GM18873 (cell line): ENCODE results near the gene ZFHX3.
"Not testable (repeated sequence)": the region's sequence is repeated elsewhere in the genome, so short reads cannot be mapped to it uniquely, and the experiment has no call there.

Experiments
- ATAC-seq: cut with Tn5 transposase; IDR thresholded peaks from one replicate; pipeline ENCODE4 v1.9.1; 2021; ENCODE audit warnings: mild to moderate bottlenecking, moderate library complexity, moderate number of reproducible peaks; ENCODE audit not compliant: unreplicated experiment, low FRiP score

The ZFHX3 gene

DNA sequence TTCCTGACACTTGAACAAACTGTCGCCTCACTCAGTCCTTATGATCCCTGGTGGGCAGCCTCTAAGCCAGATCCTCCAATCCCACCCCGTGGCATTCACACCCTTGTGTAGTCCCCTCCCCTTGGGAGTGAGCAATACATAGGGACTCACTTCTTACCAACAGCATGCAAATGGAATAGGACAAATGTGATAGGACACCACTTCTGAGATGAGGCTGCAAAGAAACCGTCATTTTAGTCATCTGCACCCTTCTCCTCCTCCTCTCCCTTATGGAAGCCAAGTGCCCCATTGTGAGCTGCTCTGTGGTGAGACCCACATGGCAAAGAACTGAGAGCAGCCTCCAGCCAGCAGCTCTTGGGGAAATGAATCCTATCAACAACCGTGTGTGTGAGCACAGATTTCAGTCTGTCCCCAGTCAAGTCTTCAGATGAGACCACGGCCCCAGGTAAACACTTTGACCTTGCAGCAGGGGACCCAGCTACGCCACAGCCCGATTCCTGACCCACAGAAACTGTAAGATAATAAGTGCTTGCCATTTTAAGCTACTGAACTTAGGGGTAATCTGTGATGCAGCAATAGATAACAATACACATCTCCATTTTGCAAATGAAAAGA, 46.9 kb downstream of the ZFHX3 start:
- ATAC-seq = no peak

DNA sequence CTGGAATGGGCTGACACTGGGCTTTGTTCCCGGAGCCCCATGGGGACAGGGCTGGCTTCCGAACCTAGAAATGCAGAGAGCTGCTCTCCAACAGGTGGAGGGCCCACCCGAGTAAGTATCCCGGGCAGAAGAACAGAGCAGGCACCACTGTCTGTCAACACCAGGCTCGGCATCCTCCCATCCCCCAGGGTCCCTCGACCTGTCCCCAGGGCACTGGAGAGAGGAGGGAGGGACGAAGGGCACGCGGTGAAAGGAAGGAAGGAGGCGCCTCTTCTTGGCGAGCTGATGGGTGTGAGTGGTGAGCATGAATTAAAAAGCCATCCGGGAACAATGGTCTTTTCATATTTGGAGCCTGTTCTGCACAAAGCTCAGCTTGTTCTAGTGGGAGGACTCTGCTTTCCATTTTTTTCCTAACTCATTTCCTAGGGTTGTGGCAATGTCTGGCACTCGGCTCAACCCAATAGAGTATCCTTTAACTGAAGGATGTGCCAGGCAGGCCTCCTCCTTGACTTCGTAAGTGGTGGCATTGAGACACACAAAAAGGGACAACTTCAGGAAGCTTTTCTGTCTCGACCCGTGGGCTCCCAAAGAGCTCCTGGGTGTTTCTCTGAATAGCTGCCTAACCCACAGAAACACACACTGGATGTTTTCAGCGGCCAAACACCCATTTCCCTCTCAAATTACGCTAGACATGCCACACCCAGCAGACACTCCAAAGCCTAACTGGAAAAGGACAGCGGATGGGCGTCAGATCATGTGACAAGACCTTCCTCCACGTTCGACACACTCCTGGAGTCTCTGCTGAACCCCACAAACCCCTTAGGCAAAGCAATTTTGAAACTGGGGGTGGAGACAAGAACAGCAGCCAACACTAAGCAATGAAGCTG, 47.7 kb downstream of the ZFHX3 start:
- ATAC-seq = no peak

DNA sequence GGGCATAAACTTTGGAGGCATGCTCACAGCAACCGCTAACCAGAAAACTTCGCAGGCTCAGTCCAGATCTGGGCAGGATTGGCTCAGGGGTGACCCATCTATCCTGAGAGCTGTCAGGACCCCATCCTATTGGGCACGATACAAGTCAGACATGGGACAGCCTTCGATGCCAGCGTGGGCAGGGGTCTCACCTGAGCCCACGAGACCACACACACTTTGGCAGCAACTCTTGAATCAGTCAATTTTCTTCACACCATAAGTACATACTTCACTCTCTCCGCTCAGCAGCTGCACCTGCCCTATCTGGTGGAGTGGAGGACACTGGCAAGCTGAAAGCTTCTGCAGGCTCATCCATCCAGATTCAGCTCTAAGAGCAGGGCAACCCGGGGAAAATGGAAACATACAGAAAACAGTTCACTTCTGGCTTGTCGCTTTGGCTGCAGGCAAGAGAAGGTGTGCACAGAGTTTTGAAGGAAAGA, 48.3 kb downstream of the ZFHX3 start:
- ATAC-seq = no peak

DNA sequence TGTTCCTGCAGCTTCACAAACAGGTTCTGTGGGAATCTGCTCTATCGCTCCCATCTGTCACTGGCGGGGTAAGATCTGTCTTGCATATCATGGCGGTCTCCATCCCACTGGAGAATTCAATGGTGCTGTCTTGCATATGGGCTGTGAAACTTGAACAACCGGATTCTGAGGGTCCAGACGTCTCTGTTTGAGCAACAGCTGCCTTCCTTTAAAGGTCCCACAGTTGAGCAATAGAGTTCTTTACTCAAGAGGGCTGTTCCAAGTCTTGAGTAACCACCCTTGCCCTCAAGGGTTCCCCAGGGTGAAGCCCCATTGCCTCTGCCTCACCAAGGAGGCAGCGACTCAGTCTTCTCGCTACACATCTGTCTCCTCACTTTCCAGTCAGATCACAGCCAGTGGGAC, 50.8 kb downstream of the ZFHX3 start:
- no peak for ATAC-seq

GRCh38 chr16:72996291-72997062, 51.5 kb downstream of the ZFHX3 start:
- no peak for ATAC-seq

GRCh38 chr16:72995882-72996270, 52.1 kb downstream of the ZFHX3 start:
- not testable (repeated sequence) for ATAC-seq

- ATAC-seq = no peak
Observed at GRCh38 chr16:72995151-72995881, 52.6 kb downstream of the ZFHX3 start.

- no peak for ATAC-seq
Observed at GRCh38 chr16:72992142-72992601, 55.8 kb downstream of the ZFHX3 start.

GRCh38 chr16:72991644-72992043, 56.3 kb downstream of the ZFHX3 start:
- no peak for ATAC-seq

- ATAC-seq = no peak
Observed at GRCh38 chr16:72991211-72991610, 56.7 kb downstream of the ZFHX3 start.

DNA sequence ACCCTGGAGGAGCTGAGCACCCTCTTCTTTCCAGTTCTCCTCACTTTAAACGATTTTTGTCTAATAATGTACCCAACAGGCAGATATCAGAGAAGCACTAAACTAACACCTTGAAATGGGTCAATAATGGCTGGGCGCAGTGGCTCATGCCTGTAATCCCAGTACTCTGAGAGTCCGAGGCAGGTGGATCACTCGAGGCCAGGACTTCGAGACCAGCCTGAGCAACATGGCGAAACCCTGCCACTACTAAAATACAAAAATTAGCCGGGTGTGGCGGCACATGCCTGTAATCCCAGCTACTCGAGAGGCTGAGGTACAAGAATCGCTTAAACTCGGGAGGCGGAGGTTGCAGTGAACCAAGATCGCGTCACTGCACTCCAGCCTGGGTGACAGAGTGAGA, 57.4 kb downstream of the ZFHX3 start:
- ATAC-seq = no peak

GRCh38 chr16:72989579-72990551, 58.1 kb downstream of the ZFHX3 start:
- ATAC-seq = no peak

DNA sequence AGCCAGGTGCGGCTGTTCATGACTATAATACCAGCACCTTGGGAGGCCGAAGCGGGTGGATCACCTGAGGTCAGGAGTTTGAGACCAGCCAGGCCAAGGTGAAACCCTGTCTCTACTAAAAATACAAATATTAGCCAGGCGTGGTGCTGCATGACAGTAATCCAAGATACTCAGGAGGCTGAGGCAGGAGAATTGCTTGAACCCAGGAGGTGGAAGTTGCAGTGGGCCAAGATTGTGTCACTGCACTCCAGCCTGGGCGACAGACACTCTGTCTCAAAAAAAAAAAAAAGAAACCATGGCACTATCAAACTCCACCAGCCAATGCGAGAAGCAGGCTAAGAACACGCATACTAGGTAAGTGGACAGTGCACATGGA, 58.7 kb downstream of the ZFHX3 start:
- not testable (repeated sequence) for ATAC-seq

- ATAC-seq = no peak
Observed at GRCh38 chr16:72988569-72988968, 59.4 kb downstream of the ZFHX3 start.

- ATAC-seq = no peak
Observed at GRCh38 chr16:72987480-72987901, 60.4 kb downstream of the ZFHX3 start.

DNA sequence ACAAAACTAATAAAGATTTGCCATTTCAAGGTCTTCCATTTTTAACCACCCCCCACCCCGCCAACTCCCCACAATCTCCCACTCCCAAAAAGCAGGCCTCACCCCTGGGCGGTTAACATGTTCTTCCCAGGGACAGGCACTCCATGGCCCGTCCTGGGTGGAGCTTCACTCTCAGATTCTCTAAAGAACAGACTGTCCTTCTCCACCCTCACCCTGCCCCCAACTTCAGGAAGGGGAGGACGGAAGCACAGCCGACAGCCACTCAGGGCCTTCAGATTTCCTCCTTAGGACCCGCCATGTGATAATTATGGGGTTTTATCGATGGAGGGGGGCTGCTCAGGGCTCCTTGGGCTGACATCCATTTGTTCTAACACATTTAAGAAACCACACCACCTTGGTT, 61.9 kb downstream of the ZFHX3 start:
- ATAC-seq = no peak

DNA sequence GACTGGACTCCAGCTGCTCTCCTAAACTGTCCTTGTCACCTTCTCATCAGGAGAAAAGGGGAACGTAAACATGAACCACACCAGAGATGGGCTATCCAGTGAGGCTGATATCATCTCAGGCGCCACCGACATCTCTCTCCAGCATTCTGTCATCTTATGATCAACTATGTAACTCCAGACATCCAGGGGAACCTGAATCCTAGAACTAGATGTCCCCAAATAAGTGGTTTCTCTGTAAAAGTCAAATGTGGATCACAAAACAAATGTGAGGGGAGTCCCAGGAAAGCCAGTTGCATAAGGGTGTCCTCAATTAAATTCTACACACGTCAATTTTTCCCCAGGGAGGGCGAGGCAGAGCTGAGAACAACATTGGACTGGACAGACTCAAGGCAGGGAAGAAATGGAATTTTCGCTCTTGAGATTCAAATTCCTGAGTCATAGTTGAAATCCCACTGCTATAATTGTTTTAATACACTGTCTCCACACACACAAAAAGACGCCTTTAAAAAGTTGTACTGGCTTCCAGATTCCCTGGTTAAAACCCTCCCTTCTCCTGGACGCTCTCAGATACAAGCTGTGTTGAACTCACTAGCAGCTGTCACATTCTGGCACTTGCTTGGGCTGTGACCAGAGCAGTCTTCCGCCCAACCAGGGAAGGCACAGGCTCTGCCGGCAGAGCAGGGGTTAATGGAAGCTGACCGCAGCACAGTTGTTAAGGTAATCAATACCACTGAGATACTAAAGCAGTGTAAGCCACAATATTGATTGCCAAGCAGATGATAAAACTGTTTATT, 62.6 kb downstream of the ZFHX3 start:
- no peak for ATAC-seq

DNA sequence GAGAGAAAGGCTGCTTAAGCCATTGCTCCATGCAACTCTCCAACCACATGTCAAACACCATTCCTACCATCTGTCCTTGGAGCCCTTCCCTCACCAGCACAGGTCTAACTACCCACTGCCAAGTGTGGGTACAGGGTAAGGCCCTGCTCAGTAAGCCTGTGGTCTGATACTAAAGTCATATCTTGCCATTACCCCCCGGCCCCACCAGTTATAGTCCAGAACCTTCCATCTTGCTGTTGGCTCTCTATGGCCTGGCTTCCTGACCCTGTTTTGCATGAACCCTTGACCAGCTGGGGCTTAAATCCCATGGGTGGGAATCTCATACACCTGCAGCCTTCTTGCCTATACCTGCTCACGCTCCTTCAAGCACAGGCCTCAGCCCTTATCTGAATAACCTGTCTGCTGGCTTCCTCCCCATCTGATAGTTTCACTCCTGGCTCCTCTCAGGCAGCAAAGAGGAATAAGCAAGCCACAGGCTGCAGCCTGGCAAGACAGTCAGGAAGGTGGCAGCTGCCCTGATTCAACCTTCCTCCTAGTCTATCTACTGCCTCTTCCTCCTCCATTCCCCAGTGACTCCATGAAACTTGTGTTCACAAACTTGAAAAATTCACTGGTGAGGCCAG, 64.1 kb downstream of the ZFHX3 start:
- ATAC-seq = no peak
